Measurements from ENCODE around the gene C3orf18. TPM values are rescaled to one million over a fixed set of nuclear protein-coding genes. Genes with fewer than 3 reads are reported as not detected.
A peak's percentile ranks its signal among the peaks of the same experiment; 100 is the strongest.

The C3orf18 gene
- total and polyA plus RNA-seq, 10 of the 15 experiments (the other 5 are each of a cell fraction or from before 2014, with no cell fraction given): 0.06 to 3.2 (median 0.66) TPM

GRCh38 chr3:50611464-50612233 is 44.1 kb upstream of the C3orf18 start, which contains the start of gene CISH (continued):
- TF ChIP-seq NFIC (IDR thresholded peaks at IDR 0.05; ENCODE audit: low read depth, low read length): no peak
- TF ChIP-seq SMAD1 (IDR thresholded peaks at IDR 0.05; ENCODE audit: low read depth, partially characterized antibody): no peak
- no peak for TF ChIP-seq ZSCAN29 (IDR thresholded peaks at IDR 0.05)
- TF ChIP-seq TAF1 (IDR thresholded peaks at IDR 0.05; ENCODE audit: borderline replicate concordance, low read depth, low read length): peak; percentile 62; the same call in 1 of the 2 replicates
- TF ChIP-seq ZBED1 (IDR thresholded peaks at IDR 0.05; ENCODE audit: borderline replicate concordance): no peak
- TF ChIP-seq RUNX3 (IDR thresholded peaks at IDR 0.05; ENCODE audit: low read length): no peak
- TF ChIP-seq ATF2 (IDR thresholded peaks at IDR 0.05; ENCODE audit: low read length): no peak
- TF ChIP-seq ZNF207 (IDR thresholded peaks at IDR 0.05; ENCODE audit: borderline replicate concordance): no peak
- TF ChIP-seq RFX5 (IDR thresholded peaks at IDR 0.05; ENCODE audit: low read depth, low read length): peak; percentile 73
- TF ChIP-seq SKIL (IDR thresholded peaks at IDR 0.05; ENCODE audit: low read depth, poor library complexity, severe bottlenecking): no peak
- TF ChIP-seq, protein P1, sequence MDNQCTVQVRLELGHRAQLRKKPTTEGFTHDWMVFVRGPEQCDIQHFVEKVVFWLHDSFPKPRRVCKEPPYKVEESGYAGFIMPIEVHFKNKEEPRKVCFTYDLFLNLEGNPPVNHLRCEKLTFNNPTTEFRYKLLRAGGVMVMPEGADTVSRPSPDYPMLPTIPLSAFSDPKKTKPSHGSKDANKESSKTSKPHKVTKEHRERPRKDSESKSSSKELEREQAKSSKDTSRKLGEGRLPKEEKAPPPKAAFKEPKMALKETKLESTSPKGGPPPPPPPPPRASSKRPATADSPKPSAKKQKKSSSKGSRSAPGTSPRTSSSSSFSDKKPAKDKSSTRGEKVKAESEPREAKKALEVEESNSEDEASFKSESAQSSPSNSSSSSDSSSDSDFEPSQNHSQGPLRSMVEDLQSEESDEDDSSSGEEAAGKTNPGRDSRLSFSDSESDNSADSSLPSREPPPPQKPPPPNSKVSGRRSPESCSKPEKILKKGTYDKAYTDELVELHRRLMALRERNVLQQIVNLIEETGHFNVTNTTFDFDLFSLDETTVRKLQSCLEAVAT (IDR thresholded peaks at IDR 0.05): no peak
- no peak for TF ChIP-seq SMAD5 (IDR thresholded peaks at IDR 0.05; ENCODE audit: low read depth)
- no peak for TF ChIP-seq CBFB (IDR thresholded peaks at IDR 0.05; ENCODE audit: low read depth)
- TF ChIP-seq, protein P2, sequence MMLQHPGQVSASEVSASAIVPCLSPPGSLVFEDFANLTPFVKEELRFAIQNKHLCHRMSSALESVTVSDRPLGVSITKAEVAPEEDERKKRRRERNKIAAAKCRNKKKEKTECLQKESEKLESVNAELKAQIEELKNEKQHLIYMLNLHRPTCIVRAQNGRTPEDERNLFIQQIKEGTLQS (IDR thresholded peaks at IDR 0.05; ENCODE audit: borderline replicate concordance, extremely low read depth, low read depth, low read length): no peak
- no peak for TF ChIP-seq EP300 (IDR thresholded peaks at IDR 0.05; ENCODE audit: borderline replicate concordance in 1 of 2, control insufficient read depth in 1 of 2, low read depth in 2 of 2, low read length in 2 of 2)
- peak; percentile 50 for TF ChIP-seq DPF2 (IDR thresholded peaks at IDR 0.05)
- no peak for TF ChIP-seq WRNIP1 (IDR thresholded peaks at IDR 0.05; ENCODE audit: borderline replicate concordance, low read depth, low read length)
- no peak for TF ChIP-seq CBX5 (IDR thresholded peaks at IDR 0.05; ENCODE audit: low read depth)
- TF ChIP-seq JUND (IDR thresholded peaks at IDR 0.05; ENCODE audit: low read depth, low read length): no peak
- TF ChIP-seq BHLHE40 (IDR thresholded peaks at IDR 0.05; ENCODE audit: borderline replicate concordance in 1 of 2, low read depth in 2 of 2, low read length in 1 of 2): peak; percentile 18 to 75; a peak in 3 of 4 replicates
- no peak for TF ChIP-seq PAX8 (IDR thresholded peaks at IDR 0.05)
- no peak for TF ChIP-seq RBBP5 (conservative IDR thresholded peaks at IDR 0.05)
